A172 (cell line): Measurements from ENCODE around the gene SLC45A2. TPM values are rescaled to one million over a fixed set of nuclear protein-coding genes. Genes with fewer than 3 reads are reported as not detected.
"Not testable (repeated sequence)": the region's sequence is repeated elsewhere in the genome, so short reads cannot be mapped to it uniquely, and the experiment has no call there.

Experiments
- DNase-seq: peaks from one replicate; pipeline ENCODE4 v3.0.0-alpha.2; 2015; ENCODE audit warnings: low spot score
- total RNA-seq: library from RNA; depleted of rRNA; stranded (reverse); fragments of >200 nt; shearing (Covaris generic); gene quantifications from 2 replicates; pipeline ENCODE4 v1.2.3, GENCODE V29; 2014; rRNA removed

Gene SLC45A2
- total RNA-seq, 1 experiment from 2014 or later, result not detected

DNA sequence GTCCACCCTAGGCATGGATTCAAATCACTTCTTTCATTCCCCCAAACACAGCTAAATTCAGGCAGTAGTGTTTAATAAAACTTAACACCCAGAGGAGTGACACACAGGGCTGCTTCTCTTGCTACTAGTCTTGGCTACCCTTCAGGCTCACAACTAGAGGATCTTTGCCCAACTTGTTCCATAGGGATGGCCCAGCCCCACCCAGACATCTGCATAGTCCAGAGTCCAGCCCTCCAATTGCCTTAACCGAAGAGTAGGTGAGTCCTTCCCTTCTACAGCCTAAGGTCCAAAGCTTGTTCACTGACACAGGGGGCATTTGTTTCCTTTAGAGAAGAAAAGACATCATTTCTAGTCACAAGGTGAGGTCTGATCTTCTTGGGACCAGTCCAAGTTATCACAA is 63.5 kb downstream of the SLC45A2 start:
- DNase-seq, result no peak

DNA sequence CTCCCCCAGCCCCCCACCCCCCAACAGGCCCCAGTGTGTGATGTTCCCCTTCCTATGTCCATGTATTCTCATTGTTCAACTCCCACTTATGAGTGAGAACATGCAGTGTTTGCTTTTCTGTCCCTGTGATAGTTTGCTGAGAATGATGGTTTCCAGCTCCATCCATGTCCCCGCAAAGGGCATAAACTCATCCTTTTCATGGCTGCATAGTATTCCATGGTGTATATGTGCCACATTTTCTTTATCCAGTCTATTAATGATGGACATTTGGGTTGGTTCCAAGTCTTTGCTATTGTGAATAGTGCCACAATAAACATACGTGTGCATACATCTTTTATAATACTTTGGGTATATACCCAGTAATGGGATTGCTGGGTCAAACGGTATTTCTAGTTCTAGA is 69.6 kb downstream of the SLC45A2 start:
- not testable (repeated sequence) for DNase-seq

DNA sequence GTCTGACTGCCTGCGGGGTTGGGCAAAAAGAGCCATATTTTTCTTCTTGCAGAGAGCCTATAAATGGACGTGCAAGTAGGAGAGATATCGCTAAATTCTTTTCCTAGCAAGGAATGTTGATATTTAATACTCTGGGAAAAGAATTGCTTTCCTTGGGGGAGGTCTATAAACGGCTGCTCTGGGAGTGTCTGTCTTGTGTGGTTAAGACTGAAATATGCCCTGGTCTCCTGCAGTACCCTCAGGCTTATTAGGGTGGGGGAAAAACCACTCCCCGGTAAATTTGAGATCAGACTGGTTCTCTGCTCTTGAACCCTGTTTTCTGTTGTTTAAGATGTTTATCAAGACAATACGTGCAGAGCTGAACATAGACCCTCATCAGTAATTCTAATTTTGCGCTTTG is 78.2 kb downstream of the SLC45A2 start:
- DNase-seq, result not testable (repeated sequence)

DNA sequence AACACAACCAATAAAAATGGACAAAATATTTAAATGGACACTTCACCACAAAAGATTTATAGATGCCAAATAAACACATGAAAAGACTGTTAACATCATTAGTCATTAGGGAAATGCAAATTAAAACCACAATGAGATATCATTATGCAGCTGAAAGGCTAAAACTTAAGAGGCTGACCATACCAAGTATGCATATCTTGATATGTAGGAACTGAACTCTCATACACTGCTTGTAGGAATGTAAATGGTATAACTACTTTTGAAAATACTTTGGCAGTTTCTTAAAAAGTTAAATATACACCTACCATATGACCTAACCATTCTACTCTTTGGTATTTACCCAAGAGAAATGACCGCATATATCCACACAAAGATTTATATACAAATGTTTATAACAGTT is 79.1 kb downstream of the SLC45A2 start:
- DNase-seq, result no peak

DNA sequence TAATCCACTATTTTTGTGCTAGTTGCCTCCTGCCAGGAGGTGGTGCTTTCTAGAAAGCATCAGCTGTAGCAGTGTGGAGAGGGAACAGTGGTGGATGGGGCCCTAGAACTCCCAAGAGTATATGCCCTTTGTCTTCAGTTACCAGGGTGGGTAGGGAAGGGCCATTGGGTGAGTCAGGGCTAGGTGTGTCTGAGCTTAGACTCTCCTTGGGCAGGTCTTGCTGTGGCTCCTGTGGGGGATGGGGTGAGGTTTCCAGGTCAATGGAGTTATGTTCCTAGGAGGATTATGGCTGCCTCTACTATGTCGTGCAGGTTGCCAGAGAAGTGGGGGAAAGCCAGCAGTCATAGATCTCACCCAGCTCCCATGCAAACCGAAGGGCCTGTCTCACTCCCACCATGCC is 81.4 kb downstream of the SLC45A2 start:
- no peak for DNase-seq

DNA sequence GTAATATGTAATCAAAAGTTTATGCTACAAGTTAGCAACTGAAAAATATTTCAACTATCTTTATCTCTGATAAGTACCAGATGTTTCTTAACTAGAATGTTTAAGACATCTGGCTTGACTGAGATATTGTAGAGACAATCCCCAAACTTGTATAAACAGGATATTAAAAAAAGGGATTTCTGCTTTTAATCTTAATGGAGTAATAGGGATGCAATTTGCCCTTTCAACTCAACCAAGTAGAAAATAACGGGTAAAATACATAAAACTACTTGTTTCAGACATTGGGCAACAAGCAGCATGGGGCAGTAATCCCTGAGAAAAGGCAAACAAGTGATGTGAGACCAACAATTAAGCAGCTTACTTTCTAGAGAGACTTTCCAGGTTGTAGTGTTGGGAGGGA is 83.3 kb downstream of the SLC45A2 start:
- DNase-seq, result no peak

Other genes starting within 250 kb of the SLC45A2 start
- 13.4 and 14.4 TPM in 2 replicates for gene ADAMTS12, start 92.7 kb downstream of the SLC45A2 start, total RNA-seq
- gene RXFP3, start 48.3 kb downstream of the SLC45A2 start, total RNA-seq, result not detected in 2 replicates
- 16.7 and 25.1 TPM in 2 replicates for gene AMACR, start 23.4 kb upstream of the SLC45A2 start, total RNA-seq
- gene C1QTNF3, start 58.5 kb upstream of the SLC45A2 start, total RNA-seq, result not detected in 2 replicates